SJSA1 (cell line): Measurements from ENCODE around the gene PDE4B. TPM values are rescaled to one million over a fixed set of nuclear protein-coding genes. Genes with fewer than 3 reads are reported as not detected.

Source experiments
- DNase-seq, 2 experiments: peaks; one replicate each; pipeline ENCODE4 v3.0.0-alpha.2; 2015 to 2020; ENCODE audit warnings: low spot score in 2 of 2, low read depth in 1 of 2
- H3K27ac ChIP-seq: fragments of 250-450 bp; sonication (Bioruptor Pico); 2 replicates; pipeline ENCODE4 v1.5.1; 2020; ENCODE audit warnings: mild to moderate bottlenecking, moderate library complexity
- H3K27me3 ChIP-seq: fragments of 250-450 bp; sonication (Bioruptor Pico); replicated peaks from 2 replicates; pipeline ENCODE4 v1.5.1; 2020; ENCODE audit warnings: mild to moderate bottlenecking, moderate library complexity
- H3K36me3 ChIP-seq: fragments of 250-450 bp; sonication (Bioruptor Pico); 2 replicates; pipeline ENCODE4 v1.5.1; 2020; ENCODE audit warnings: mild to moderate bottlenecking
- H3K4me1 ChIP-seq: fragments of 250-450 bp; sonication (Bioruptor Pico); replicated peaks from 2 replicates; pipeline ENCODE4 v1.6.1; 2021; ENCODE audit warnings: mild to moderate bottlenecking
- H3K4me3 ChIP-seq: fragments of 250-450 bp; sonication (Bioruptor Pico); 2 replicates; pipeline ENCODE4 v1.5.1; 2020; ENCODE audit warnings: mild to moderate bottlenecking
- H3K9me3 ChIP-seq: fragments of 250-450 bp; sonication (Bioruptor Pico); replicated peaks from 2 replicates; pipeline ENCODE4 v1.5.1; 2020; ENCODE audit warnings: mild to moderate bottlenecking
- total RNA-seq: library from RNA; depleted of rRNA; stranded (reverse); fragments of >200 nt; shearing (Covaris generic); gene quantifications from 2 replicates; pipeline ENCODE4 v1.2.3, GENCODE V29; 2014

PDE4B gene
- total RNA-seq, 1 experiment from 2014 or later, result 12.4 TPM

GRCh38 chr1:66323958-66324625 is 531.4 kb downstream of the PDE4B start:
- Histone ChIP-seq H3K4me3 (no peak overlapping the region), H3K27me3 (no peaks in the 10 kb centered on the region), H3K27ac (no peak overlapping the region), H3K9me3 (no peaks in the 10 kb centered on the region), H3K36me3 (no peaks in the 10 kb centered on the region), H3K4me1 (peaks cover 12% of the 10 kb centered on the region)
- DNase-seq, result no peak

- no peaks in the 10 kb centered on the region for H3K9me3 ChIP-seq
- H3K4me1 ChIP-seq, result peaks cover 20% of the 10 kb centered on the region
- no peak overlapping the region for H3K4me3 ChIP-seq
- H3K27me3 ChIP-seq, result no peaks in the 10 kb centered on the region
- DNase-seq, result no peak
- no peaks in the 10 kb centered on the region for H3K36me3 ChIP-seq
- no peak overlapping the region for H3K27ac ChIP-seq
Observed at GRCh38 chr1:66325594-66326380, 533.1 kb downstream of the PDE4B start.

GRCh38 chr1:66326867-66327266 is 534.2 kb downstream of the PDE4B start:
- DNase-seq, result no peak
- H3K27ac ChIP-seq, result no peak overlapping the region

DNA sequence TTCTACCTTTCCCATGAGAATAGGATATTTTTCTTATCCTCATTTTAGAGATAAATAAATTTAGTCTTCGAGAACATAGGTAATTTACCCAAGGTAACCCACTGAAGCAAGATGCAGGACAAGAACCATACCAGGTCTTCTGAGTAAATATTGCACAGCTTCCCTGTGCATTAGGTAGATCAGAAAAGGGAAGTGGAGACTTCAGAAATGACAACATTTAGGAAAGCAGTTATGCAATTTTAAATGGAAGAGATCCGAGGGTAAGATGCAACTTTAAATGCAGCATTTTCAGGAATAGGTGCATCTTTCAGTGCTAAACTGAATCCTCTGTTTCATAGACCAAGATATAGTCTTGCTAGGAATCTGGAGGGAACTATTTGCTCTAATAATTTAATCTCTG is 534.9 kb downstream of the PDE4B start:
- no peak for DNase-seq
- no peak overlapping the region for H3K4me3 ChIP-seq

More at GRCh38 chr1:66326867-66327266, 534.2 kb downstream of the PDE4B start:
- no peaks in the 10 kb centered on the region for H3K36me3 ChIP-seq
- peaks cover 31% of the 10 kb centered on the region for H3K4me1 ChIP-seq
- H3K4me3 ChIP-seq, result no peak overlapping the region
- H3K9me3 ChIP-seq, result no peaks in the 10 kb centered on the region
- H3K27me3 ChIP-seq, result no peaks in the 10 kb centered on the region

DNA sequence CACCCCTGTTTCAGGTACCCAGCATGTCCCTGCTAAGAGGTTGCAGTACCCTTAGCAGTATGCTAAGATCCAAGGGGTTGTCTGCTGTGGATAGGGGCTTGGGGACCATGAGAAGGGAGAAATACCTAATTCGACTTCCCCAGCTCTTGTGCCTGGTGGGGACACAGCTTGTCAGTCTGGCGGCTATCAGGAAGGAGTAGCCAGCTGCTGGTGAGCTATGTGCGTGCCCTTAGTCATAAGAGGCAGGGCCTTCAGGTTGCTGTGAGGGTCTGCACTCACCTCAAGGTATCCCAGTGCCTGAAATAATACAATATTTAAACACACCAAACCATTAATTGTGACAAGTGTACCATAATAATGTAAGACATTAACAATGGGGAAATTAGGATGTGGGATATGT is 536.2 kb downstream of the PDE4B start:
- Histone ChIP-seq H3K4me1 (peaks cover 36% of the 10 kb centered on the region), H3K27ac (no peak overlapping the region), H3K4me3 (no peak overlapping the region), H3K9me3 (no peaks in the 10 kb centered on the region), H3K27me3 (no peaks in the 10 kb centered on the region), H3K36me3 (no peaks in the 10 kb centered on the region; the same call in 1 of the 2 replicates)
- DNase-seq, result no peak

More for the DNA sequence above, 534.9 kb downstream of the PDE4B start:
- Histone ChIP-seq H3K27me3 (no peaks in the 10 kb centered on the region), H3K4me1 (peaks cover 34% of the 10 kb centered on the region), H3K9me3 (no peaks in the 10 kb centered on the region), H3K36me3 (no peaks in the 10 kb centered on the region), H3K27ac (no peak overlapping the region)

DNA sequence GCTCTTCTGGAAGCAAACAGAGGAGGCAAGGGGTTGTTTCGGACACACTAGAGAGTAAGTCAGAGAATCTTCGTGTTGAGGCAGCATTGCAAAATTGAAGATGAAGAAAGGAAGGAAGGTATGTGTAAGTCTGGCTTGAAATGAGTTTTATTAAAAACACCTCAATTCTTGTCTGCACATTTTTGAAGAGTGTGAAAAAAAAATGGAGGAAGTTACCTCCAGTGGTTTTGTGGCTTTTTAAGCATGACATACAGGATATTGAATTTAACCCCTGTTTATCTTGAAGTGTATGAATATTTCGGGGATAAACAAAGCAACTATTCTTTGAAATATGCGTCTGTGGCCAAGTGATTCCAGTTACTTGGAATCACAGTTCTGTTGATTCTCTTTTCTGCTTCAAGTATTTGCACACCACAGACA is 538.0 kb downstream of the PDE4B start:
- H3K27ac ChIP-seq, result peak overlapping the region; percentile 93
- DNase-seq, result peak in 1 of 2 experiments; percentile 46
- peaks cover 44% of the 10 kb centered on the region for H3K4me1 ChIP-seq
- no peaks in the 10 kb centered on the region for H3K9me3 ChIP-seq
- no peaks in the 10 kb centered on the region for H3K27me3 ChIP-seq
- H3K36me3 ChIP-seq, result peaks cover 6% of the 10 kb centered on the region; the same call in 1 of the 2 replicates
- H3K4me3 ChIP-seq, result no peak overlapping the region

- peak overlapping the region; percentile 43 for H3K4me3 ChIP-seq
- H3K27me3 ChIP-seq, result no peaks in the 10 kb centered on the region
- H3K36me3 ChIP-seq, result peaks cover 9% of the 10 kb centered on the region; the same call in 1 of the 2 replicates
- peak overlapping the region; percentile 93 for H3K27ac ChIP-seq
- peak; percentile 82 to 84 for DNase-seq
- H3K9me3 ChIP-seq, result no peaks in the 10 kb centered on the region
- H3K4me1 ChIP-seq, result peaks cover 49% of the 10 kb centered on the region
Observed at GRCh38 chr1:66331658-66332547, 539.2 kb downstream of the PDE4B start.

GRCh38 chr1:66332548-66332901 is 539.8 kb downstream of the PDE4B start:
- peaks cover 9% of the 10 kb centered on the region; the same call in 1 of the 2 replicates for H3K36me3 ChIP-seq
- DNase-seq, result no peak
- peaks cover 49% of the 10 kb centered on the region for H3K4me1 ChIP-seq
- H3K27ac ChIP-seq, result peak overlapping the region; percentile 93
- H3K27me3 ChIP-seq, result no peaks in the 10 kb centered on the region
- H3K9me3 ChIP-seq, result no peaks in the 10 kb centered on the region
- peak overlapping the region; percentile 43 for H3K4me3 ChIP-seq

- H3K27ac ChIP-seq, result no peak overlapping the region
- no peaks in the 10 kb centered on the region for H3K9me3 ChIP-seq
- no peak for DNase-seq
- H3K27me3 ChIP-seq, result no peaks in the 10 kb centered on the region
- peaks cover 49% of the 10 kb centered on the region for H3K4me1 ChIP-seq
- peak overlapping the region; percentile 43 for H3K4me3 ChIP-seq
- H3K36me3 ChIP-seq, result peaks cover 15% of the 10 kb centered on the region; the same call in 1 of the 2 replicates
Observed at GRCh38 chr1:66333466-66334199, 540.9 kb downstream of the PDE4B start.

DNA sequence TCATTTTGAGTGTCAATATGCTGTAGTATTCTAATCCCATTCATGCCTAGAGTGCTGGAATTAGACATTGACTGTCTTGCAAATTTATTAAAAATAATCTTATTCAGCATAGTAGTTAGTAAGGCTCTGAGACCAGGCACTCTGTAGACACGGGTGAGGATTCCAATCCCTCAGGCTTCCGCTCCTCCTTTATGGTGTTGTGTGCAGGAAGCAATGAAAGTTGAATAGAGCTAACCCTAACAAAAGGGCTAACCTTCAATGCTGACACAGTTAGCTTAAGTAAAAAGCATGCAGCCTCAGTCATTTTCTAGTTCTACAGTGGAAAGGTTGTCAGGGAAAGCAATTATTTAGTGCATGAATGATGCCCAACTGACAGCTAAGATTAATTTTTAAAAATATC is 541.6 kb downstream of the PDE4B start:
- no peak overlapping the region for H3K27ac ChIP-seq
- H3K4me1 ChIP-seq, result peaks cover 52% of the 10 kb centered on the region
- peak overlapping the region; percentile 43; the same call in 1 of the 2 replicates for H3K4me3 ChIP-seq
- H3K27me3 ChIP-seq, result no peaks in the 10 kb centered on the region
- no peak for DNase-seq
- no peaks in the 10 kb centered on the region for H3K9me3 ChIP-seq
- peaks cover 15% of the 10 kb centered on the region; the same call in 1 of the 2 replicates for H3K36me3 ChIP-seq

GRCh38 chr1:66335125-66335524 is 542.4 kb downstream of the PDE4B start:
- H3K4me3 ChIP-seq, result no peak overlapping the region
- no peaks in the 10 kb centered on the region for H3K27me3 ChIP-seq
- H3K36me3 ChIP-seq, result peaks cover 15% of the 10 kb centered on the region; the same call in 1 of the 2 replicates
- H3K4me1 ChIP-seq, result peaks cover 56% of the 10 kb centered on the region
- no peak overlapping the region for H3K27ac ChIP-seq
- no peaks in the 10 kb centered on the region for H3K9me3 ChIP-seq
- DNase-seq, result no peak

DNA sequence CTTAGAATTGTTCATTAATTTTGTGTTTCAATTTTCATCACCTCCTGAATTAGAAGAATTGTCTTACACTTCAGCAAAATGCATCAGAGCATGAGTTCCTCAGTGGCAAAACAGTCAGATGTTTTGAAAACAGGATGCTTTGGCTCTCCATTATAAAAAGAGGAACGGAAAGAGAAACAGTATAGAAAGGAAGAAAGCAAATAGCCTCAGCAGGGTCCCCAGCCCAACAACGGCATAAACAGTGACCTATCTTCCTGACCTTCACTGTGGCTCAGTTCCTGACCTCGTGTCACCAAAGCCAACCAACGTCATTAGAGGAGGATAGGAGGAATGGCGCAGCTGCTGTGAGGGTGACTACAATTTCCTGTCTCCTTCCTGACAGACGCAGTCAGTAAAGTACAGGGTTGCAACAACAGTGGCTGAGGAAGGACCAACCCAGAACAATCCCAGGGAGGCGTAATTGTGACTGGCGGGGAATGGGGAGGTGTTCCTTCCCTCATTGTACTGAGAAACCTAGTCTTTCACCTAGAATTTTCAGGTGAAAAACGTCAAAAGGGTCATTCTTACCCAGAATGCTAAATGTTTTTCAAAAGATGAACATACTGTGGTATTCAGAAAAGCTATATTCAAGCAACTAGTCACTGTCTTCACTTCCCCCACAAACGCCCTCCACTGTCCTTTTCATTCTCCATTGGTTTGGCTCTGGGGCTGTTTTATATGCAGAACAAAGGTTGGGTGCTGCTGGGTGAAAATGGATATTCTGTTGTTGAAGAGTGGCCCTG is 543.4 kb downstream of the PDE4B start:
- Histone ChIP-seq H3K27ac (no peak overlapping the region), H3K4me3 (no peak overlapping the region)

More for the DNA sequence above, 543.4 kb downstream of the PDE4B start:
- DNase-seq, result no peak
- Histone ChIP-seq H3K27me3 (no peaks in the 10 kb centered on the region), H3K36me3 (peaks cover 15% of the 10 kb centered on the region; the same call in 1 of the 2 replicates), H3K9me3 (no peaks in the 10 kb centered on the region), H3K4me1 (peaks cover 55% of the 10 kb centered on the region)
